GM18873 (cell line): Measurements from ENCODE around the gene DCLK1.

Source experiments
- ATAC-seq: cut with Tn5 transposase; IDR thresholded peaks from one replicate; pipeline ENCODE4 v1.9.1; 2021; ENCODE audit warnings: mild to moderate bottlenecking, moderate library complexity, moderate number of reproducible peaks; ENCODE audit not compliant: unreplicated experiment, low FRiP score

DCLK1 gene

GRCh38 chr13:35882722-35883497 lies 248.3 kb downstream of the DCLK1 start:
- ATAC-seq = no peak

DNA sequence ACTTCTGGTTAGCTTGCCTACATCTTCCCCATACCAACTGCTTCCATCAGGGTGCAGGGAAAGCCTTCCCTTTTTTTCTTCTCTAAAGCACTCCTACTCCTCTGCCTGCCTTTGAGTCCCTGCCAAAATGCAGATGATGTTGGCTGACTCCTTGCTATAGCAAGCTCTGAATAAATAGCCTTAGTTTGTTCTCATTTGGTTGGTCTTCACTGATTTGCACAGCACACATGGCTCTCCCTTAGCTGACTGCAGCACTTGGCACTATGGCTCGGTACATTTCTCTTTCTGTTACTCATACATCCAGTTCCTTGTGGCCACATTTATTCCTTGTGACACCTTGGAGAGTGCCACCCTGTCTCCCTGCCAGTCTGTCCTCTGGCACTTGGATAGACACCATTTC lies 249.8 kb downstream of the DCLK1 start:
- ATAC-seq = no peak

- no peak for ATAC-seq
These were observed 252.1 kb downstream of the DCLK1 start for GRCh38 chr13:35879111-35879510.

DNA sequence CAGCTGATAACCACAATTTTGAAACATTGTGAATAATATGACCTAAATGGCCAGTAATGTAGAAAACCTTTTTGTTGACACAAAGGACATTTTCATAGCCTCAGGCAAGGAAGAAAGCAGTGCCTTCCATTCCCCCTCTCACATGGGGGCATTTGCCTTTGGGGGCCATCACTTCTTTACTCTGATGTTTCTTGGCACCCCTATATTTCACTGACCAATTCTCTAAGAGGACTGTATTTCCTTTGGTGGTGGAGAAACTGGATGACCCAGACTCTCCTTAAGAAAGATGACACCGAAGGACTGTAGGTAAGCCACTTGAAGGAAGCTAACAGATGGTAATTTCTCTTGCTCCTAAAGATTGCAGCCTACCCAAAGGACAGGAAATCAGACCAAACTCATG lies 254.6 kb downstream of the DCLK1 start:
- ATAC-seq = no peak

- no peak for ATAC-seq
These were observed 256.5 kb downstream of the DCLK1 start for GRCh38 chr13:35874704-35875103.

GRCh38 chr13:35872369-35872768 lies 258.8 kb downstream of the DCLK1 start:
- no peak for ATAC-seq

DNA sequence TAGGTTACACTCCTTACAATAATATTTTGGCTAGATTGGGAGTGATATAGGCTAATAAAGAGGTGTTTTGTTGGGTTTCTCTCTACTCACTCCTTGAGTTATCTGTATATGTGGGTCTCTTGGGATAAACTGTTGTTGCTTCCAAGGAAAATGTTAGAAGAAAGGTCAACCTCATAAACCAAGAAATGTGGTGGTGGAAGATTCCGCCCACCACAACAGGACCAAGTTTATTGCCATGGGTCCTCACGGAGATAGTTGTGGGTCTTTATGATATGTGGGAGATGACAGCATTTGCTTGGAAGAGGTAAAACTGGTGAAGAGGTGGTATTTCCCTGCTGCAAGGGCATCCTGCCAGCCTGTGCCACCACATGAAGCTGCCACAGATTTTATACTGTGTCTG lies 259.6 kb downstream of the DCLK1 start:
- ATAC-seq = no peak

DNA sequence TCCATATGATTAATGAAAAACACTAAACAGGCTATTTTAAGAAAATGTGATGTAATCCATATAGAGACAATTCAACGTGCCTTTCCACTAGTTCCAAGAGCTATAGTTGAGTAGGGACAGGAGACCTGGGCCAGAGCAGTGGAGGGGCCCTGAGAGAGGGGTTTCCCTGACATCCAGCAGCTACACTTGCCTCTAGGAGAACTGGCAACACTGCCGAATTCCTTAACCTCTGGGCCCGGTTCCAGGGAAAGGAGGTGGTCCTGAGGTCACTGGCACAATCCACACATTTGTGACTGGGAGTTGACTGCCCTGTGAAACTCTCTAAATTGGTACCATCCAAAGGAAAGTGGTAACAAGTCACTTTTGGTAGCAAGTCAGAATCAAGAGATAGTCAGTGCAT lies 264.4 kb downstream of the DCLK1 start:
- no peak for ATAC-seq

DNA sequence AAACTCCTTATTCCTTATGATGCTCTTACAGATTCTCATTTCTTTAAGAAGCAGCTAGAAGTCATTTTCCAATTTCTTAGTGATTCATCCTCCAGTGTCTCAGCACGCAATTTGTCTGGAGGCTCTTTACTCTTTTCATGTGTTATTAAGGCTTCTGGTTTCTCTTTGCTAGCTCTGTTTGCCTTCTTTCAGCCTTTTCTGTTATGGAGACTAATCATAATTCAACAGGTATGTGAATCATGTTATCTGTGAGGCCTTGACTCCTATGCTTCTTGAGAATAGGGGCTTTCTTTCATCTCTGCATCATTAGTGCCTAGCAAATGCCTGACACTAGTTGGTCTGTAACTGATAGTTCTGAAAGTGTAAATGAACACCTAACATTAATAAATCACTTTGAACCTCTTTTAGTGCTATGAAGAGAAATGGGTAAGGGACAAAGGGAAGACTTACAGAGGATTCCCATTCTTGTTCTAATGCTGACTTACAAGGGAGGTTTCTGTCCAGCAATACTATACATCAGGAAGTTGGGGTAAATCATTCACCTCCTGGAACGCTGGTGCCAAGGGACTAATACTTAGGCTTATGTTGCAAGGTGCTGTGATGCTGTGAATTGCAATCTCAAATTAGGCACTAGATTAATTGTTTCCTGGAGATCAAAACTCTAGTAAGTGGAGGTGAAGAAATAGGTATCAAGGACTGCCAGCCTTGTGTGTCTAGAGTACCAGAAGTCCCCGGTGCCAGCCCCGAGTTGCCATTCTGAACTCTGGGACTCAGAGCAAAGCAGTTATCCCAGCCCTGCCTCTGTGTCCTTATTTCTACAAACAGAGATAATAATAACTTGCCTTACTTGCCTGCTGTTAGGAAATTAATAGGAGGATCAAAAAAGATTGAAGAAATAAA lies 265.6 kb downstream of the DCLK1 start:
- ATAC-seq = no peak

DNA sequence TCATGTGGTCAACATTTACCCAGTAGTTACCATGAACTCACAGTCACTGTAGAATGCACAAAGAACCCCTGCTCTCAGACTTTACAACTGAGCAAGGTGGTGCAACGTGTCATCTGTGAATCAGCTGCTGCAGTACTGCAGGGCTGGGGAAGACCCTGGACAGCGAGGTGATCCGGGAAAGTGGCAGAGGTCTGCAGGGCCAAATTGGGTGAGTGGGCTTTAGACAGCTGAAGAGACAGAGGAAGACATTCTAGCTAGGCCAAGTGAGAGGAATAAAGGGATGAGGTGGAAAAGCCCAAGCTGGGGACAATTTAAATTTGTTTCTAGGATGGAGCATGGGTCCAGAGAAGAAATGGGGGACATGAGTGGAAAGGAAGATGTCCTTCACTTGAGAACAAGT lies 270.5 kb downstream of the DCLK1 start:
- no peak for ATAC-seq

DNA sequence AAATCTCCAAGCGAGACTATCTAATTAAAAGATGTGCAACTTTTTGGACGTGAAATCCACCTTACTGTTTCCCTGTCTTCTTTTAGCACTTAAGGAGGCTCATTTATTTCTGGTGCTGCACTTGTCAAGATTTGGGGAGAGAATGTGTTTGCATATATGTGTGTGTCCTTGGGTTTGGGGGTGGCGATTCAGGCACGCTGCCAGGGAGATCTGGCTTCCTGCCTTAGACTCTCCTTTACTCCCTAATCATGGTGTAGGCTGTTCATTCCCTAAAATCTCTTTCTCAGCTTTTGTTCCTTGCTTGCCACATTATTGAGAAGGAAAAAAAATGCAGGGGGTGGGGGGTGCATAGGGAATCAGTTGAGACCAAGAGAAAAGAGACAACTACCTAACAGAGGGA lies 271.2 kb downstream of the DCLK1 start:
- no peak for ATAC-seq

DNA sequence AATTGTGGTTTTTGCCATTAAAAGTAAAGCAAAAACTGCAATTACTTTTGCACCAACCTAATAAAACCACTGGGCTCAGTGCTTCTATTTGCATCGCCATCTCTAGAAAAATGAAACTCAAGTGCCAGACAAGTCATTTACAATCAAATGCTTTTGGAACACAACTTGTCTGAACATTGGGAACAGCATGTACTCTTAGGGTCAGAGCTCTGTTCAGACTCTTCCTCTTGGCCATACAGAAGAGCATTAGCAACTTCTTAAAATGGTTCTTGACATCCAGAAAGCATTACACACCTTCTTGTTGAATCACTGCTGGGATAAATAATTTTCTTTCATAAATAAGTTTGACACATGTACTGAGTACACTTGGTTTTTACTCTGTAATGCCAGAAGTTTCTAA lies 272.5 kb downstream of the DCLK1 start:
- no peak for ATAC-seq

- ATAC-seq = no peak
These were observed 273.4 kb downstream of the DCLK1 start for GRCh38 chr13:35857769-35858168.

DNA sequence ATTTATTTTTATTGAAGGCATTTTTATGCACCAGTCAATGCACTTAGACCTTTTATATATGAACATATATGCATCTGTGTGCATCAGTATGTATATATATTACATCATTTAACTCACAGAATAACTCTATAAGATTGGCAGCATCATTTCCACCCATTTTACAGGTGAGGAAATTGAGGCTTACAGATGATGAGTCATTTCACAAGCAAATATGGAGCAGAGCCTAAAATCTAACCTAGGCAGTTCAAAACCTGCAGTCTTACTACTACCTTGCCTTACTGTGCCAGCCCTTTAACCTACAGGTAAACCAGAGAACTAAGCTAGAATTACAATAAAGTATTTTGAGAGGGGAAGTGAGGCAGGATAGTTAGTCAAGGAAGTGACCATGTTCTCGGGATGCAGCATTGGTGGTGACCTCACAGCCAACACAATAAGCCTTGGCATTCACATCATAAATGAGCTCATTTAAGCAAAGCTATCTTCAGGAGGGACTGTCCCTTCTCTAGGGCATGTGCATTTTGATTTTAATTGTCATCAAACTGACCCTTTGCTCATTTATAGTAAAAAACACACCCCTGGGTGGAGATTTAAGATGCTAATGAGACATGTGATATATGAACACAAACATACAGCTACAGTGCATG lies 274.3 kb downstream of the DCLK1 start:
- no peak for ATAC-seq

- ATAC-seq = no peak
These were observed 275.1 kb downstream of the DCLK1 start for GRCh38 chr13:35856084-35856483.

GRCh38 chr13:35855531-35856019 lies 275.6 kb downstream of the DCLK1 start:
- ATAC-seq = no peak

- no peak for ATAC-seq
These were observed 276.9 kb downstream of the DCLK1 start for GRCh38 chr13:35854286-35854685.

DNA sequence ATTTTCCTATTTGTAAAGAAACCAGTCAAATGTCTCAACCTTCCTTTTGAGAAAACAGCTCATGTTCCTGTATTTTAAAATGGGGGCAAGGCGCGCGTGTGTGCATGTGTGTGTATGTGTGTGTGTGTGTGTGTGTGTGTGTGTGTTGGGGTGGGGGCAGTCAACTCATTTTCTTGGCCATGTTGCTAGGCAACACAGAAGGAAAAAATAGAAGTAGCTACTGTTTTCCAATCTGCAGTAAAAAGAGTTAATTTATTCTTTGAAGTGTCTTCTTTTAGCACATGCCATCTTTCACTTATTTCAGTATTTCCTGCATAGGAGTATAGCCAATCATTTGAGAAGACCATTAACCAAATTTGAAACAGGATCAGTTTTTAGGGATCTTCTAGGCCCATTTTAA lies 279.3 kb downstream of the DCLK1 start:
- ATAC-seq = no peak

DNA sequence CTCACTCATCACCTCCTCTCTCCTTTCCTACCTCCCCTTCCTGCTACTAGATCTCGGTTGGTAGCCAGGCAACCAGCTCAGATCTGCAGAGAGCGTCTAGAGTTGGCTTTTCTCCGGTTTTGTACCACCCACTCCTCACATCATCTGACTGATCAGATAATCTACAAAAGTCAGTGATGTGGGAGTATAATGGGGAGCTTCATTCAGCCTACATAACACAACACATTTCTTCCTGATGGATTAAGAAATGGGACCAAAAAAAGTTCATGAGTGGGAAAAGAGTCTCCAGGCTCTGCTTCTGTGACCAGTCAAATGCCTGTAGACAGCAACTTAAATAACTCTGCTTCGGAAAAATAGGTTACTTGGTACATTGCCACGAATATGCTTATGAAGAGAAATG lies 279.8 kb downstream of the DCLK1 start:
- ATAC-seq = no peak

GRCh38 chr13:35850569-35850968 lies 280.6 kb downstream of the DCLK1 start:
- no peak for ATAC-seq

GRCh38 chr13:35849256-35849644 lies 281.9 kb downstream of the DCLK1 start:
- no peak for ATAC-seq
